ENCODE results near the gene PTPRN2. TPM values are rescaled to one million over a fixed set of nuclear protein-coding genes. Genes with fewer than 3 reads are reported as not detected.

PTPRN2 gene
- total RNA-seq, 1 experiment from 2014 or later = 1.1 TPM

- in situ Hi-C loops (cut with HindIII; ENCODE audit: low pct_unique_long_range_greater_than_20kb, low sequenced_read_pairs) (no loop called here), intact Hi-C loops (cut with micrococcal nuclease; ENCODE audit: unreplicated experiment) (no loop called here)
- ChIA-PET CTCF (no interaction called here), POLR2A (no interaction called here)
- BruUV-seq (replicated peaks) = no TSS peak
- Histone ChIP-seq H3K4me1 (ENCODE audit: control insufficient read depth, insufficient read depth, low read length) (no peaks in the 10 kb centered on the region), H3K27ac (ENCODE audit: low read length) (no peak overlapping the region), H3K36me3 (ENCODE audit: control insufficient read depth, insufficient read depth, low read length) (no peaks in the 10 kb centered on the region), H3K4me3 (ENCODE audit: low read depth in 2 of 2, low read length in 2 of 2) (no peak overlapping the region), H3K27me3 (ENCODE audit: control insufficient read depth, insufficient read depth, low read length) (no peaks in the 10 kb centered on the region), H3K9me3 (ENCODE audit: control insufficient read depth, insufficient read depth, low read depth, low read length) (no peaks in the 10 kb centered on the region)
- ATAC-seq (no peak), DNase-seq (ENCODE audit: low read depth, low spot score) (no peak)
- no peak for TF ChIP-seq POLR2AphosphoS5 (IDR thresholded peaks at IDR 0.05; ENCODE audit: low read depth, low read length)
- no peak for TF ChIP-seq TCF7L2 (IDR thresholded peaks at IDR 0.05; ENCODE audit: low read depth, low read length)
- TF ChIP-seq CTCF (IDR thresholded peaks at IDR 0.05) = no peak
- TF ChIP-seq, protein P1, sequence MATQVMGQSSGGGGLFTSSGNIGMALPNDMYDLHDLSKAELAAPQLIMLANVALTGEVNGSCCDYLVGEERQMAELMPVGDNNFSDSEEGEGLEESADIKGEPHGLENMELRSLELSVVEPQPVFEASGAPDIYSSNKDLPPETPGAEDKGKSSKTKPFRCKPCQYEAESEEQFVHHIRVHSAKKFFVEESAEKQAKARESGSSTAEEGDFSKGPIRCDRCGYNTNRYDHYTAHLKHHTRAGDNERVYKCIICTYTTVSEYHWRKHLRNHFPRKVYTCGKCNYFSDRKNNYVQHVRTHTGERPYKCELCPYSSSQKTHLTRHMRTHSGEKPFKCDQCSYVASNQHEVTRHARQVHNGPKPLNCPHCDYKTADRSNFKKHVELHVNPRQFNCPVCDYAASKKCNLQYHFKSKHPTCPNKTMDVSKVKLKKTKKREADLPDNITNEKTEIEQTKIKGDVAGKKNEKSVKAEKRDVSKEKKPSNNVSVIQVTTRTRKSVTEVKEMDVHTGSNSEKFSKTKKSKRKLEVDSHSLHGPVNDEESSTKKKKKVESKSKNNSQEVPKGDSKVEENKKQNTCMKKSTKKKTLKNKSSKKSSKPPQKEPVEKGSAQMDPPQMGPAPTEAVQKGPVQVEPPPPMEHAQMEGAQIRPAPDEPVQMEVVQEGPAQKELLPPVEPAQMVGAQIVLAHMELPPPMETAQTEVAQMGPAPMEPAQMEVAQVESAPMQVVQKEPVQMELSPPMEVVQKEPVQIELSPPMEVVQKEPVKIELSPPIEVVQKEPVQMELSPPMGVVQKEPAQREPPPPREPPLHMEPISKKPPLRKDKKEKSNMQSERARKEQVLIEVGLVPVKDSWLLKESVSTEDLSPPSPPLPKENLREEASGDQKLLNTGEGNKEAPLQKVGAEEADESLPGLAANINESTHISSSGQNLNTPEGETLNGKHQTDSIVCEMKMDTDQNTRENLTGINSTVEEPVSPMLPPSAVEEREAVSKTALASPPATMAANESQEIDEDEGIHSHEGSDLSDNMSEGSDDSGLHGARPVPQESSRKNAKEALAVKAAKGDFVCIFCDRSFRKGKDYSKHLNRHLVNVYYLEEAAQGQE (IDR thresholded peaks at IDR 0.05; ENCODE audit: insufficient read depth in 1 of 2, low read depth in 2 of 2, low read length in 1 of 2) = no peak
- no peak for TF ChIP-seq SIN3A (IDR thresholded peaks at IDR 0.05; ENCODE audit: borderline replicate concordance, insufficient read depth, low read depth, low read length)
Measured at GRCh38 chr7:158123214-158123613, 464.4 kb downstream of the PTPRN2 start.

DNA sequence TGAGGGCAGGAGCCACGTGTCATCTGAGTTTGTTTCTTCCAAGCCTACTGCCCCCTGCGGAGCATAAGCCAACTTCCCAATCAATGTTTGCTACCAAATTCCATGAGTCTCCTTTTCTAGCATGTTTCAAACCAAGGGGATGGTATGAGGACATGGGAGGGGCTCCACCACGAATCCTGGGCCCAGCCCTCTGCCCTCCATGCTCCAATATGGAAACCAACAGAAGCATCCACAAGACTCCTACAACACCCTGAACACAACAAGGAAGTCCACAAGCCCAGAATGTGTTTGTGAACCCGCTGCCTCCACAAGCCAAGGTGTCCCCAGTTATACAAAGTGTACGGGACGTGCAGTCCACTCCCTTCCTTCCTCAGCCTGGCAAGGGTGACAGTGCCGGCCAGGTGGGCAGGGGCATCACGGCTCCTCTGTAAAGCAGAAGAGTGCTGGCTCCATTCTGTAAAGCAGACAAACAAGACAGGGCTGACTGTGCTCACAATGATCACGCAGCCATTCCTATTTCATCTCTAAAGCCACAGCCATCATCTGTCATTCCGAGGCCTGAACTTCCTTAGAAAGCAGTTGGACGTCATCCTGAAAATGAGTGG, 466.1 kb downstream of the PTPRN2 start:
- Histone ChIP-seq H3K27ac (ENCODE audit: low read length) (no peak overlapping the region), H3K9me3 (ENCODE audit: control insufficient read depth, insufficient read depth, low read depth, low read length) (peaks cover 8% of the 10 kb centered on the region), H3K4me3 (ENCODE audit: low read depth in 2 of 2, low read length in 2 of 2) (no peak overlapping the region), H3K27me3 (ENCODE audit: control insufficient read depth, insufficient read depth, low read length) (no peaks in the 10 kb centered on the region), H3K4me1 (ENCODE audit: control insufficient read depth, insufficient read depth, low read length) (no peaks in the 10 kb centered on the region), H3K36me3 (ENCODE audit: control insufficient read depth, insufficient read depth, low read length) (no peaks in the 10 kb centered on the region)
- in situ Hi-C loops (cut with HindIII; ENCODE audit: low pct_unique_long_range_greater_than_20kb, low sequenced_read_pairs) = no loop called here
- no TSS peak for BruUV-seq (replicated peaks)
- ATAC-seq = no peak
- TF ChIP-seq POLR2AphosphoS5 (IDR thresholded peaks at IDR 0.05; ENCODE audit: low read depth, low read length) (no peak), SIN3A (IDR thresholded peaks at IDR 0.05; ENCODE audit: borderline replicate concordance, insufficient read depth, low read depth, low read length) (no peak), CTCF (IDR thresholded peaks at IDR 0.05) (no peak), TCF7L2 (IDR thresholded peaks at IDR 0.05; ENCODE audit: low read depth, low read length) (no peak)
- TF ChIP-seq, protein P1 (IDR thresholded peaks at IDR 0.05; ENCODE audit: insufficient read depth in 1 of 2, low read depth in 2 of 2, low read length in 1 of 2) = no peak
- no peak for DNase-seq (ENCODE audit: low read depth, low spot score)
- intact Hi-C loops (cut with micrococcal nuclease; ENCODE audit: unreplicated experiment) = no loop called here
- CTCF ChIA-PET = no interaction called here
- POLR2A ChIA-PET = no interaction called here
